Neutrophil (primary cell): ENCODE results near the gene ATP9B.

Experiments used
- H3K27ac ChIP-seq: fragments of 200-600 bp; sonication (generic); 2 replicates; pipeline ENCODE4 v1.5.1; 2016; ENCODE audit warnings: mild to moderate bottlenecking, moderate library complexity
- H3K27me3 ChIP-seq: fragments of 200-600 bp; sonication (generic); 2 replicates; pipeline ENCODE4 v1.6.0; 2016; ENCODE audit warnings: mild to moderate bottlenecking
- H3K36me3 ChIP-seq: fragments of 200-600 bp; sonication (generic); 2 replicates; pipeline ENCODE4 v1.5.1; 2017
- H3K4me1 ChIP-seq, 2 experiments: fragments of 200-600 bp in 1 of 2; sonication (generic) in 1 of 2; 1 replicate in 1 of 2; 2 replicates in 1 of 2; pipeline versions ENCODE4 v1.5.1 to v1.6.1; 2013 to 2016; ENCODE audit warnings: low read depth in 1 of 2, low read length in 1 of 2, mild to moderate bottlenecking in 1 of 2, moderate library complexity in 1 of 2; ENCODE audit not compliant: control insufficient read depth in 1 of 2, insufficient read depth in 1 of 2
- H3K4me3 ChIP-seq, 2 experiments: fragments of 200-600 bp in 1 of 2; sonication (generic) in 1 of 2; 1 replicate in 1 of 2; 2 replicates in 1 of 2; pipeline ENCODE4 v1.5.1; 2013 to 2016; ENCODE audit warnings: low read depth in 1 of 2, low read length in 1 of 2, mild to moderate bottlenecking in 1 of 2, moderate library complexity in 1 of 2
- H3K9me3 ChIP-seq: fragments of 200-600 bp; sonication (generic); 2 replicates; pipeline ENCODE4 v1.5.1; 2016
- TF ChIP-seq, protein P1 (sequence below): fragments of 200-600 bp; sonication (generic); IDR thresholded peaks from 2 replicates; pipeline ENCODE4 v1.5.1; 2016; ENCODE audit warnings: antibody characterized with exemption

Gene ATP9B

DNA sequence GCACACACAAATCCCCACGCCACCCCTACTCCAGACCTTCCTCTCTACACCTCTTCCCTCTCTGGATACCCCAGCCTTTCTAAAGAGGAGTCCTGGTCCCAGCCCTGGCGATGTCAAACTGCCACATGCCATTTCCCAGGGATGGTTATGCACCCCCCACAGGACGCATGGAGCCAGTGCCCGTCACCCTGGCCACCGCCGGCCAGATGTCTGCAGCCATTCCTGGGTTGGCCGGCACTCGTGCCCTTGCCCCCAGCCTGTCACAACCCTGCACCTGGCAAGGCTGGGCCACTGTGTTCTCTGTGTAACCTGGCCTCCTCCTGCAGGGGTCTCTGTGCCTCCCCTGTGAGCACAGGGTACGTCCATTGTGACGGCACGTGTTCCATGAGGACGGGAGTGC is 268.4 kb downstream of the ATP9B start:
- no peaks in the 10 kb centered on the region for H3K4me1 ChIP-seq
- no peak overlapping the region for H3K27ac ChIP-seq
- TF ChIP-seq, protein P1, sequence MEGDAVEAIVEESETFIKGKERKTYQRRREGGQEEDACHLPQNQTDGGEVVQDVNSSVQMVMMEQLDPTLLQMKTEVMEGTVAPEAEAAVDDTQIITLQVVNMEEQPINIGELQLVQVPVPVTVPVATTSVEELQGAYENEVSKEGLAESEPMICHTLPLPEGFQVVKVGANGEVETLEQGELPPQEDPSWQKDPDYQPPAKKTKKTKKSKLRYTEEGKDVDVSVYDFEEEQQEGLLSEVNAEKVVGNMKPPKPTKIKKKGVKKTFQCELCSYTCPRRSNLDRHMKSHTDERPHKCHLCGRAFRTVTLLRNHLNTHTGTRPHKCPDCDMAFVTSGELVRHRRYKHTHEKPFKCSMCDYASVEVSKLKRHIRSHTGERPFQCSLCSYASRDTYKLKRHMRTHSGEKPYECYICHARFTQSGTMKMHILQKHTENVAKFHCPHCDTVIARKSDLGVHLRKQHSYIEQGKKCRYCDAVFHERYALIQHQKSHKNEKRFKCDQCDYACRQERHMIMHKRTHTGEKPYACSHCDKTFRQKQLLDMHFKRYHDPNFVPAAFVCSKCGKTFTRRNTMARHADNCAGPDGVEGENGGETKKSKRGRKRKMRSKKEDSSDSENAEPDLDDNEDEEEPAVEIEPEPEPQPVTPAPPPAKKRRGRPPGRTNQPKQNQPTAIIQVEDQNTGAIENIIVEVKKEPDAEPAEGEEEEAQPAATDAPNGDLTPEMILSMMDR = no peak
- no peaks in the 10 kb centered on the region for H3K27me3 ChIP-seq
- H3K4me3 ChIP-seq = no peak overlapping the region
- peaks cover 44% of the 10 kb centered on the region for H3K36me3 ChIP-seq
- H3K9me3 ChIP-seq = no peaks in the 10 kb centered on the region

DNA sequence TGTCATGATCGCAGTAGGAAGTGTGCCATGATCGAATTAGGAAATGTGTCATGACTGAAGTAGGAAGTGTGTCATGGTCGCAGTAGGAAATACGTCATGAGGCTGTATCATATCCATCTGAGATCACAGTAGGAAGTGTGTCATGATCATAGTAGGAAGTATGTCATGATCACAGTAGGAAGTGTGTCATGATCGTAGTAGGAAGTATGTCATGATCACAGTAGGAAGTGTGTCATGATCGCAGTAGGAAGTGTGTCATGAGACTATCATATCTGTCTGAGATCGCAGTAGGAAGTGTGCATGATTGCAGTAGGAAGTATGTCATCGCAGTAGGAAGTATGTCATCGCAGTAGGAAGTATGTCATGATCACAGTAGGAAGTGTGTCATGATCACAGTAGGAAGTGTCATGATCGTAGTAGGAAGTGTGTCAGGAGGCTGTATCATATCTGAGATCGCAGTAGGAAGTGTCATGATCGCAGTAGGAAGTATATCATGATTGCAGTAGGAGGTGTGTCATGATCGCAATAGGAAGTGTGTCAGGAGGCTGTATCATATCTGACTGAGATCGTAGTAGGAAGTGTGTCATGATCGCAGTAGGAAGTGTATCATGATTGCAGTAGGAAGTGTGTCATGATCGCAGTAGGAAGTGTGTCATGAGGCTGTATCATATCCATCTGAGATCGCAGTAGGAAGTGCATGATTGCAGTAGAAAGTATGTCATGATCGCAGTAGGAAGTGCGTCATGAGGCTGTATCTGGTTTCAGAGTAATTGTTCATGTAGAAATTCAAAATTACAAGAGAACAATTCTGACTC is 270.1 kb downstream of the ATP9B start:
- Histone ChIP-seq H3K9me3 (no peaks in the 10 kb centered on the region), H3K36me3 (peaks cover 43% of the 10 kb centered on the region), H3K4me1 (no peaks in the 10 kb centered on the region), H3K27ac (peak overlapping the region; percentile 41), H3K4me3 (no peak overlapping the region), H3K27me3 (no peaks in the 10 kb centered on the region)
- TF ChIP-seq, protein P1 = no peak

- H3K36me3 ChIP-seq = peaks cover 57% of the 10 kb centered on the region
These were observed 274.5 kb downstream of the ATP9B start for GRCh38 chr18:79343567-79344207.

GRCh38 chr18:79344208-79344581 is 275.0 kb downstream of the ATP9B start:
- Histone ChIP-seq H3K4me3 (no peak overlapping the region), H3K27ac (no peak overlapping the region), H3K27me3 (no peaks in the 10 kb centered on the region), H3K9me3 (no peaks in the 10 kb centered on the region), H3K4me1 (no peaks in the 10 kb centered on the region), H3K36me3 (peaks cover 62% of the 10 kb centered on the region)
- TF ChIP-seq, protein P1 = no peak

More at GRCh38 chr18:79343567-79344207, 274.5 kb downstream of the ATP9B start:
- Histone ChIP-seq H3K9me3 (no peaks in the 10 kb centered on the region), H3K4me1 (no peaks in the 10 kb centered on the region), H3K4me3 (no peak overlapping the region), H3K27me3 (no peaks in the 10 kb centered on the region), H3K27ac (no peak overlapping the region)
- TF ChIP-seq, protein P1 = no peak

DNA sequence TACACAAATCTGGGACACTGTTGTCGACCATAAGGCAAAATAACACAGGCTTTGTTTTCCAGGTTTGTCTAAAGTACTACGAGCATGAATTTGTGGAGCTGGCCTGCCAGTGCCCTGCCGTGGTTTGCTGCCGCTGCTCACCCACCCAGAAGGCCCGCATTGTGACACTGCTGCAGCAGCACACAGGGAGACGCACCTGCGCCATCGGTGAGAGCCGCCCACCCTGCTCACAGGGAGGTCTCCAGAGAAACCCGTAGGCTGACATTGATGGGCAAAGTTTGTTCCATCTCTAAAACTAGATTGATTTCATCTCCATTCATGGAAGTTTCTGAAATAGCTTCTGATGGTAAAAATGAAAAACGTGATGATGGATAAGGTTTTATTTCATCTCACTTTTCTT is 276.2 kb downstream of the ATP9B start:
- Histone ChIP-seq H3K27me3 (no peaks in the 10 kb centered on the region), H3K4me3 (no peak overlapping the region), H3K36me3 (peaks cover 74% of the 10 kb centered on the region), H3K27ac (no peak overlapping the region), H3K4me1 (no peaks in the 10 kb centered on the region), H3K9me3 (no peaks in the 10 kb centered on the region)
- TF ChIP-seq, protein P1 = no peak
